GM19025 (cell line): ENCODE results near the gene SACM1L.

Experiments
- ATAC-seq: cut with Tn5 transposase; IDR thresholded peaks from one replicate; pipeline ENCODE4 v1.9.1; 2021; ENCODE audit warnings: mild to moderate bottlenecking, low read depth, moderate library complexity; ENCODE audit not compliant: unreplicated experiment

Gene SACM1L

GRCh38 chr3:45762647-45763302, 73.6 kb downstream of the SACM1L start:
- no peak for ATAC-seq

DNA sequence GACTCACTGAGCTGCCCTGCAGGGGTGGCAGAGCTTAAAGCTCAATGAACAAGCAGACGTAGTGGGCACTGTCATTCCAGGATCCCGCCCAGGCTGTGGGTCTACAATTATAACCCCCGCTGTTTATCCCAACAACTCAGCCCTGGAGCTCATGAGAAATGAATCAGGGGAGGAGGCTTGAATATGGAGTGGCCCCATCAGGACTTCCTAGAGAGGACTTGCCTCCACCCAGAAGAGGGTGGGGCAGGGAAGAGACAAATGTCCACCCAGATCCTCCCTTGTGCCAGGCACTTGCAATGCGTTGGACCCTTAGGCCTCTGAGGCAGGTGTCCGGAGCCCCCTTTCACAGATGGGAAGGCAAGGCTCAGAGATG, 74.1 kb downstream of the SACM1L start:
- no peak for ATAC-seq

DNA sequence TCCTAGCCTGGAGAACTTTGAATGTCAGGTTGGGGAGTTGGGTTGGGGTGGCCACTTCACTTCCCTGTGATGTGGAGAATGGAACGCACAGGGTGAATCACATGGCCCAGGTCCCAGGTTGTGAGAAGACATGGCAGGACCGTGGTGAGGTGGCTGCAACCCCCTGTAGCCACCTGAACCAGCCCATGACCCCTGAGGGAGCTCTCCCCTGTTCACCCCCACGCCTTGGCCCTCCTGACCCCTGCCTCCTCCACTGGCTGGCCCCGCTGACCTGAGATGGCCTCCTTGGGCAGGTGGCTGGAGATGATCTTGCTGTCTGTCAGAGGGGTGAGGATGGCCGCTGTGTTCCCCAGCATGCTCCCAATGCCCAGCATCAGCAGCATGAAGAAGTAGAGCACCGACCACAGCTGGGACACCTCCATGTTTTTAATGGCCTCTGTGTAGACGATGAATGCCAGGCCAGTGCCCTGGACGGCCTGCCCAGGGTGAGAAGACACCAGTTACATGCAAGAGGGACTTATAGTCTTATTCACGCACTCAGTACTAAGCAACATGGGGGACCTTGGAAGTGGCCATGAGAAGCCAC, 76.2 kb downstream of the SACM1L start:
- ATAC-seq = no peak

DNA sequence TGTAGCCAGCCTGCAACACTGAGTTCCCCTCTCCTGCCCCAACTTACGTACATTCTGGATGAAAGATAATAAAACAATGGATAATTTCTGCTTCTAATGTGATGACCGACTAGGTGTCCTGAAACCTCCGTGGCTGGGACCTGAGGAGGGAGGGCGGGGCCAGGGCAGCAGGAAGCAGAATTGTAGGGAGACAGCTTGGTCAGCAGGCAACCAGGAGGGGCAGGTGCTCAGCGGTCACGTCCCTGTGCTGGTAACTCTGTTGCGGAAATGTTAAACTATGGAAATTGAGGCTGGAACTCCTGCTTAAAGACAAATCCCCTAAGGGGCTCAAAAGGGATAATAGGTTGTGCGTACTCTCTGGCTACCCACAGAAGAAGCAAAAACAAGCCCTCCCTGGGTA, 76.8 kb downstream of the SACM1L start:
- ATAC-seq = no peak

GRCh38 chr3:45771166-45771775, 82.1 kb downstream of the SACM1L start:
- ATAC-seq = no peak

DNA sequence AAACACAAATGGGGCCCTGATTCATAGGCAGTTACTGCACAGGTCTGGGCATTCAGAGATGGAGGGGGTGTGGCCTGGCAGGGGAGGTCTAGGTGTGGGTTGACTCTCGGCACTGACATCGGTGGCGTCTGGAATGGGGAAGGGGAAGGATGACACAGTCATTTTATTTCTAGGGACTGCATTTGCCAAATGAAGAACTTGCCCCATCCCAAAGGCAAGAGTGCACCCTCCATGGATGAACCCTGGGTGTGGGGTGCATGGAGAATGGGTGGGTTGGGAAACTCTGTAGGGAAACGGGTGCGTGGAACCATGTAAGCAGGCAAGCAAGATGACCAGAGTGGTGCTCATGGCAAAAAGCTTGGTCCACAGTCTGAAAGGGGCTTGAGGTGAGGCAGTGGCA, 82.6 kb downstream of the SACM1L start:
- no peak for ATAC-seq

DNA sequence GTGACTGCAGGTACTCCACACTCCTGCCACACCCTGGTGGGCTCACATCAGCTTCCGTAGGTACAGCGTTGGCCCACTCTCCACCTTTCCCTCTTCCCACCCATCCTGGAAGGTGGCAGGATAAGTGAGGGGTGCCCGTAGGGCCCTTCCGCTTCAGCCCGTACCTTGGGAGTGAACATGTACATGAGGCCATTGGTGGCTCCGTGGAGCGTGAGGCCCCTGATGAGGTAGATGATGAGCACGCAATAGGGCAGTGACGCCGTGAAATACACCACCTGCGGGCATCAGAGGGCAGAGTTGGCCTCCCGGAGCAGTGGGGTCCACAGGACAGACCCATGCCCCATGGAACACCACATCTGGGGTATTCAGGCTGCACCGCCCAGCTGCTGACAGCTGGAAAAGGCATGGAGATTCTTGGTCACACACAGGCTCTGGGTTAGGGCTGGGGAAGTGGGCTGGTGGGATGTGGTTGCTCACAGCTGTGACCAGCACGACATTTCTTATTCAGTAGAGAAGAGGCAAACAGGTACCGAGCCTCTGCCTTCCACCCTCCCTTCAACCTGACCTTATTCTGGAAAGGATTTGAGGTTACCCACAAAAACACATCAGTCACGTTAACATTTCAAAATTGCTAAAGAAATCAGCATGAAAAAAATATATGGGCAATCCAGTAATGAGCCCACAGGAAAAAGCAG, 83.3 kb downstream of the SACM1L start:
- no peak for ATAC-seq

GRCh38 chr3:45773072-45773471, 83.9 kb downstream of the SACM1L start:
- ATAC-seq = no peak

GRCh38 chr3:45773714-45774449, 84.7 kb downstream of the SACM1L start:
- no peak for ATAC-seq

DNA sequence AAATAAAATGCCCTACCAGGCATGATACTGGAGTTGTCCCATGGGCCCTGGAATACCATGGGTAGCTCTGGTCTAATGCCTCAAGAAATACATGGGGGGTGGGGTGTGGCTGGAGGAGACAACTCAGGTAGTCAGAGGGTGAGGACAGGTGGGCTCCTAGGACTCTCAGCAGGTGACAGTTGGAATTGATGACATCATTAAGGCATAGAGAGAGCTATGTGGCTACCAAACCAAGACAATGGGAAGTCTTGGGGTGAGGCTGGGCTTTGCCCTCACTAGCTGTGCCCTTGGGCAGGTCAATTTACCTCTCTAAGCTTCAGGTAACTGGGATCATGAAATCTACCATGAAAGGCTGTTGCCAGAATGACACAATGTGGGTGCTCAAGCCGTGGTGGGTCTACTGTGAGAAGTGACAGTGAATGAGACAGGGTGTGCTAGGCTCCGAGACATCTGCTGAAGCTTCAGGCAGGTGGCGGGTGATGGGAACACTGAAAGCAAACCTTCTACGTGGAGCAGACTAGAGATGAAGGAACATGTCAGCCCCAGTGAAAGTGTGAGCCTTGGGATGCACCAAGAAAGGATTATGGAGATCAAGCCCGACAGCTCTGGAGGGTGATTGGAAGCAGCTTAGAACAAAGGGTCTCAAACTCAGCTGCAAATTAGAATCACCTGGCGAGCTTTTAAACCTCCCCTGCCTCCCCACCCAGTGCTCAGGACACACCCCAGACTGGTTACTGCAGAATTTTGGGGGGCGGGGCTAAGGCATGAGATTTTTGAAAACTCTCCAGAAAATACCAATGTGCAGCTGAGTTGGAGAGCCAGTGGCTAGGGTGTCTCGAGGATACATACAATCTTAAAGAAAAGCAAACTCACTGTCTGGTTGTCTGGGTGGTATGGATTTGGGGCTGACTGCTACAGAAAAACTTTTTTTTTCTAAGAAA, 85.7 kb downstream of the SACM1L start:
- no peak for ATAC-seq

DNA sequence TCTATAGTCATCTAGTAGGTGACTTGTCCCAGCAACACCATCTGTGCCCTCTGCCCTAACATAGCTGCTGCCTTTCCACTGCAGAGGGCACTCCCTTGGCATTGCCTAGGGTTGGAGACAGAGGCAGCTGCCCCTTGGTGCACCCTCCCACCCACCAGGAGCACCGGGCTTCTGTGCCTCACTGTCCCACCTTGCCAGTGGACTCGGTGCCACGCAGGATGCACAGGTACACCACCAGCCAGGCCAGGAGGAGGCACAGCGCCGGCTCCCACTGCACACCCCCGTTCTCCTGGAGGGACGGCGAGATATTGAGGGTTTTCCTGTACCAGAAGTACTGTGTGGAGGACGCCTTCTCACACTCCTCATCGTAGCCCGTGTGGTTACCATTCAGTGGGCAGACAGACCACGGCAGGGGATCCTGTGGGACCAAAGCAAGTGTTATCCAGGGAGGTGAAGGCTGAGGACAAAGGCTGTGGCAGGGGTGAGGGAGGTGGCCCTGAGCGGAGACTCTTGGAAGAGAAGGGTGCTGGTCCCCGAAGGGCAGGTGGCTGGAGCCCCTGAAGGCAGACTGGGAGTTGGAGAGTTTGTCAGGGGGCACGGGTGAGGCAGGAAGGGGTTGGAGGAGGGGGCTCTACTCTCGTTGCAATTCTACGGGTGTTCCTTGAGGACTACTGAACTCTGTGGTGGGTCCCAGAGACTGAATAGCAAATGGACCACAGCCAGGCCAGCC, 86.5 kb downstream of the SACM1L start:
- ATAC-seq = no peak

DNA sequence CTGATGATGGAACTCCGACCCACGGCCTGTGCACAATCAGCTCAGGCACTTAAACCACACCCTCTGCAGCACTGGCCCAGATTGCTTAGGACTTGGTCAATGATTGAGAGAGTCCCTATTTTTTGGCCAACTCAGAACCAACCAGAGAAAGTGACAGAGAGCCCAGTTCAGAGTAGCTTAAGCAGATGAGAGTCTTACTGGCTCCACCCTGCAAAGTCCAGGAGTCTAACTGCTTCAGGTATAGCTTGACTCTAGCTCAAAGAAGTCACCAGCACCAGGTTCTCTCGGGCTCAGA, 87.1 kb downstream of the SACM1L start:
- no peak for ATAC-seq

DNA sequence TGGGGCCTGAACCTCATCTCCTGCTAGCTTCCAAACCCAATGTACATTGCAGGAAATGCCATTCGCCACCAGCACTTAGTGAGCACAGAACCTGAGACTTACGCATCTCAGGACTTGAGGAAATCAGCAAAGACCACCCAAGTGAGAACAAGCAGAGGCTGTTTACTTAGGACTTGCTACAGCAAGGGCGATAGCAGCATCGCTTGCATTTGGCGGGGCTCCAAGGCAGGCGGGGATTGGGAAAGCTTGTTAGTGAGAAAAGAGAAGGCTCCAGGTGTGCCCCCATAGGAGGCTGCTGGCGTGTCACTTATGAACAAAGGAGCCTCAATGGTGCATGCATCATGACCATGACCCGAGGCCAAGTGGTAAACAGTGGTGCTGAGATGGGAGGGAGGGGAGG, 87.4 kb downstream of the SACM1L start:
- no peak for ATAC-seq

GRCh38 chr3:45777111-45777745, 88.0 kb downstream of the SACM1L start:
- ATAC-seq = no peak

DNA sequence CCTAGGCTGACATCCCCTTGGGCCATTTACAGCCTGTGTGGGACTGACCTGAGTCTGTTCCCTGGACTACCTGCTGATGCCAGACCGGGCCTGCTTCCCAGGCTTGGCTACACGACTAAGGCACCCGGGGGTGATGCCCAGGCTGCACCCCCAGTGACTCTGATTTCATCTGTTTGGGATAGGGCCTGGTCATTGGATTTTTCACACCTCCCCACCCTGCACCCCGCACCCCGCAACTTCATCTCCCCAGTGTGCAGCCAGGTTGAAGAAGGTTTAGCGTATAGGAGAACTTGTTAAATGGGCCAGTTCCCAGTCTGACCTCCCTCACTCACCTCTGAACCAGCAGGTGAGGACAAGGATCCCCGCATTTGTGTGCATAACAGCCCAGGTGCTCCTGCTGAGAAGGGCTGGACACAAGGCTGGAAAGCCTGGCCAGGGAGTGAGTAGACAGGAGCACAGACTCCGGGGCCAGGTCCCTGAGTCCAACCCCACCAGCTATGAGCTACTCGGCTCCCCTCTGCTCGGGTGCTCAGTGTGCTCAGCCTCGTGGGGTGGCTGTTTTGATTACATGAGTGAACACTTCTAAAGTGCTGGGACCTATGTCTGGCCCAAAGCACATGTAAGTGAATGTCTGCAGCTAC, 88.7 kb downstream of the SACM1L start:
- ATAC-seq = no peak

GRCh38 chr3:45778761-45779201, 89.6 kb downstream of the SACM1L start:
- ATAC-seq = no peak

- ATAC-seq = no peak
Observed at GRCh38 chr3:45779746-45780735, 90.8 kb downstream of the SACM1L start.
